Right ventricle myocardium superior (tissue), 1 donor: ENCODE measurements around the gene BCAS1. TPM values are rescaled to one million over a fixed set of nuclear protein-coding genes. Genes with fewer than 3 reads are reported as not detected.

Source experiments
- ATAC-seq: fragments of 200-7000 bp; cut with Tn5 transposase; one replicate; pipeline ENCODE4 v1.9.1; 2020; ENCODE audit warnings: mild to moderate bottlenecking; ENCODE audit not compliant: poor library complexity
- DNase-seq: peaks from one replicate; pipeline ENCODE4 v3.0.0-alpha.2; 2020
- intact Hi-C: fragments of 100-400 bp; cut with DNase I; formaldehyde crosslinking; loops from one replicate; pipeline ENCODE4 v1.11.2; 2022
- total RNA-seq: library from RNA; stranded (reverse); fragmentation: NEBNext Ultra II Directional; extraction: Animal tissue kit (Norgen Biotek cat#: 25700); gene quantifications from one replicate; pipeline ENCODE4 v1.2.1, GENCODE V29; 2021
- donor health status: DM: no; HTN: yes; CAD: no; lungs with severe emphysema.

BCAS1 gene
- total RNA-seq, 1 donor from 2014 or later = not detected

GRCh38 chr20:54004445-54004844 is 65.9 kb downstream of the BCAS1 start:
- ATAC-seq (no peak), DNase-seq (no peak)
- intact Hi-C loops = no loop called here

GRCh38 chr20:54002741-54003140 is 67.7 kb downstream of the BCAS1 start:
- DNase-seq (no peak), ATAC-seq (no peak)
- intact Hi-C loops = no loop called here

- DNase-seq (no peak), ATAC-seq (no peak)
- intact Hi-C loops = no loop called here
These were observed 68.3 kb downstream of the BCAS1 start for GRCh38 chr20:54002056-54002575.

GRCh38 chr20:54000914-54001313 is 69.5 kb downstream of the BCAS1 start:
- intact Hi-C loops = no loop called here
- DNase-seq (no peak), ATAC-seq (no peak)

GRCh38 chr20:54000262-54000661 is 70.1 kb downstream of the BCAS1 start:
- ATAC-seq = no peak
- no peak for DNase-seq
- intact Hi-C loops = no loop called here

GRCh38 chr20:53999077-53999476 is 71.3 kb downstream of the BCAS1 start:
- DNase-seq (no peak), ATAC-seq (no peak)
- intact Hi-C loops = no loop called here

GRCh38 chr20:53996584-53997486 is 73.6 kb downstream of the BCAS1 start:
- intact Hi-C loops = no loop called here
- DNase-seq (no peak), ATAC-seq (no peak)

GRCh38 chr20:53995949-53996348 is 74.4 kb downstream of the BCAS1 start:
- ATAC-seq = no peak
- no peak for DNase-seq
- intact Hi-C loops = no loop called here

- intact Hi-C loops = no loop called here
- DNase-seq = no peak
- no peak for ATAC-seq
These were observed 76.3 kb downstream of the BCAS1 start for GRCh38 chr20:53994088-53994487.

- intact Hi-C loops = no loop called here
- ATAC-seq = no peak
- no peak for DNase-seq
These were observed 77.1 kb downstream of the BCAS1 start for GRCh38 chr20:53993310-53993709.

GRCh38 chr20:53990768-53991450 is 79.5 kb downstream of the BCAS1 start:
- intact Hi-C loops = no loop called here
- DNase-seq (no peak), ATAC-seq (no peak)

- intact Hi-C loops = no loop called here
- ATAC-seq (no peak), DNase-seq (no peak)
These were observed 80.4 kb downstream of the BCAS1 start for GRCh38 chr20:53990003-53990402.

- DNase-seq (no peak), ATAC-seq (no peak)
- intact Hi-C loops = no loop called here
These were observed 81.0 kb downstream of the BCAS1 start for GRCh38 chr20:53989401-53989800.

GRCh38 chr20:53986037-53986650 is 84.2 kb downstream of the BCAS1 start:
- no peak for DNase-seq
- ATAC-seq = no peak
- intact Hi-C loops = no loop called here

- intact Hi-C loops = no loop called here
- DNase-seq (no peak), ATAC-seq (no peak)
These were observed 85.3 kb downstream of the BCAS1 start for GRCh38 chr20:53985150-53985518.

GRCh38 chr20:53984356-53985149 is 85.8 kb downstream of the BCAS1 start:
- DNase-seq = no peak
- intact Hi-C loops = no loop called here
- no peak for ATAC-seq

GRCh38 chr20:53983401-53983800 is 87.0 kb downstream of the BCAS1 start:
- ATAC-seq (no peak), DNase-seq (no peak)
- intact Hi-C loops = no loop called here

GRCh38 chr20:53982624-53983023 is 87.8 kb downstream of the BCAS1 start:
- ATAC-seq (no peak), DNase-seq (no peak)
- intact Hi-C loops = no loop called here
